Measurements from ENCODE around the gene PTPRN2. TPM values are rescaled to one million over a fixed set of nuclear protein-coding genes. Genes with fewer than 3 reads are reported as not detected.

PTPRN2 gene
- total and polyA plus RNA-seq, 9 of the 15 experiments (the other 6 are each of a cell fraction or from before 2014, with no cell fraction given) = not detected

DNA sequence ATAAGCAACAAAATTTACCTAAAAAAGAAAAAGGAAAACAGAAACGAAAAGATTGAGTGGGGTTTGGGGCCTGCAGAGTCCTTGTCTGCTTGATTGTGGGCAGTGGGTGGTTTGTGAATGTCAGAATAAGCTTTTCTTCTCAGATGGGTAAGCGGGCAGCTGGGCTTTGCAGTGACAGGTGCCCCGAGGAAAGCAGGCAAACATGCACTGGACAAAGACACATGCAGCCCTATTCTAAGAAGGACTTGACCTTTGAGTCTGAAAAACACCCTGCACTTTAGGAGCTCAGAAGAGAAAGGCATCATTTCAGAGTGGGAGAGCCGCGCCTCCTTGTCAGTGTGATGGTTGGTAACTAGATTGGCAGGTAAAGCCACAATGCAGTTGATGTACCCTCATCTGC is 562.7 kb downstream of the PTPRN2 start:
- in situ Hi-C loops (cut with MboI) (no loop called here), intact Hi-C loops (cut with micrococcal nuclease) (no loop called here)
- H3K4me3 ChIP-seq = no peak overlapping the region
- no peak overlapping the region for H3K27ac ChIP-seq (ENCODE audit: extremely low read depth, low read depth, low read length)
- POLR2A ChIA-PET = no interaction called here
- no peaks in the 10 kb centered on the region for H3K79me2 ChIP-seq (ENCODE audit: control insufficient read depth, insufficient read depth, low read length)
- TF ChIP-seq RAD21 (CRISPR knock-in tag; conservative IDR thresholded peaks at IDR 0.05 in 1 of 2, IDR thresholded peaks at IDR 0.05 in 1 of 2) (no peak), NFIC (IDR thresholded peaks at IDR 0.05) (no peak), SRSF7 (optimal IDR thresholded peaks at IDR 0.05; ENCODE audit: low read depth, low read length) (no peak), ZNF561 (CRISPR knock-in tag; conservative IDR thresholded peaks at IDR 0.05) (no peak), SP1 (CRISPR knock-in tag; IDR thresholded peaks at IDR 0.05) (no peak)
- H3K4me2 ChIP-seq (ENCODE audit: insufficient read depth, low read length) = no peak overlapping the region
- BruUV-seq (replicated peaks) = no TSS peak
- H2AFZ ChIP-seq (ENCODE audit: low read depth, low read length) = no peak overlapping the region
- H3K4me1 ChIP-seq (replicated peaks in 1 of 2; ENCODE audit: control insufficient read depth in 2 of 2, insufficient read depth in 2 of 2, low read length in 2 of 2) = no peaks in the 10 kb centered on the region
- 0% methylated on average over 5 of the region's 5 CpGs for WGBS (ENCODE audit: insufficient coverage, low coverage, missing lambda C conversion rate)
- FAIRE-seq = no peak
- no peaks in the 10 kb centered on the region for H3K9me1 ChIP-seq (ENCODE audit: control insufficient read depth, insufficient read depth, low read length)
- peaks cover 7% of the 10 kb centered on the region; the same call in 1 of the 2 replicates for H4K20me1 ChIP-seq (replicated peaks; ENCODE audit: control insufficient read depth, insufficient read depth, low read length)
- H3K9ac ChIP-seq (ENCODE audit: insufficient read depth in 1 of 2, low read depth in 2 of 2, low read length in 2 of 2) = no peak overlapping the region
- H3K9me3 ChIP-seq (replicated peaks; ENCODE audit: control insufficient read depth, insufficient read depth, low read depth, low read length) = no peaks in the 10 kb centered on the region
- no peaks in the 10 kb centered on the region for H3K36me3 ChIP-seq (ENCODE audit: control insufficient read depth, insufficient read depth, low read length)
- no peak for ATAC-seq
- DNase-seq (ENCODE audit: extremely low read depth in 1 of 4, low spot score in 3 of 4) = no peak
- CTCF ChIA-PET (ENCODE audit: low intra/inter-chr PET ratio) = no interaction called here
- peaks cover 53 to 91% of the 10 kb centered on the region in 2 experiments for H3K27me3 ChIP-seq (ENCODE audit: control insufficient read depth in 2 of 2, insufficient read depth in 2 of 2, low read length in 2 of 2)

GRCh38 chr7:158024351-158024715 is 563.3 kb downstream of the PTPRN2 start:
- ChIA-PET POLR2A (interaction anchor here (0.7 kb wide), 1 partner anchor 166 kb away, joined by 3 read pairs; no protein-coding TSS in a partner anchor), CTCF (ENCODE audit: low intra/inter-chr PET ratio) (no interaction called here)
- no peak overlapping the region for H2AFZ ChIP-seq (ENCODE audit: low read depth, low read length)
- peaks cover 52 to 91% of the 10 kb centered on the region in 2 experiments for H3K27me3 ChIP-seq (ENCODE audit: control insufficient read depth in 2 of 2, insufficient read depth in 2 of 2, low read length in 2 of 2)
- ATAC-seq (no peak), FAIRE-seq (no peak), DNase-seq (ENCODE audit: extremely low read depth in 1 of 4, low spot score in 3 of 4) (no peak)
- intact Hi-C loops (cut with micrococcal nuclease) = no loop called here
- no peaks in the 10 kb centered on the region for H3K9me1 ChIP-seq (ENCODE audit: control insufficient read depth, insufficient read depth, low read length)
- no peak overlapping the region for H3K27ac ChIP-seq (ENCODE audit: extremely low read depth, low read depth, low read length)
- H3K79me2 ChIP-seq (ENCODE audit: control insufficient read depth, insufficient read depth, low read length) = no peaks in the 10 kb centered on the region
- H3K9me3 ChIP-seq (replicated peaks; ENCODE audit: control insufficient read depth, insufficient read depth, low read depth, low read length) = no peaks in the 10 kb centered on the region
- BruUV-seq (replicated peaks) = no TSS peak
- H4K20me1 ChIP-seq (replicated peaks; ENCODE audit: control insufficient read depth, insufficient read depth, low read length) = peaks cover 7% of the 10 kb centered on the region; the same call in 1 of the 2 replicates
- whole genome bisulfite sequencing (ENCODE audit: insufficient coverage, low coverage, missing lambda C conversion rate) = 1% methylated on average over 6 of the region's 6 CpGs
- H3K4me3 ChIP-seq = no peak overlapping the region
- H3K9ac ChIP-seq (ENCODE audit: insufficient read depth in 1 of 2, low read depth in 2 of 2, low read length in 2 of 2) = no peak overlapping the region
- no peaks in the 10 kb centered on the region for H3K36me3 ChIP-seq (ENCODE audit: control insufficient read depth, insufficient read depth, low read length)
- no peaks in the 10 kb centered on the region for H3K4me1 ChIP-seq (replicated peaks in 1 of 2; ENCODE audit: control insufficient read depth in 2 of 2, insufficient read depth in 2 of 2, low read length in 2 of 2)
- TF ChIP-seq SIX5 (IDR thresholded peaks at IDR 0.05; ENCODE audit: borderline replicate concordance in 1 of 2, insufficient read depth in 1 of 2, low read depth in 1 of 2, low read length in 2 of 2) (no peak), ZBTB11 (CRISPR knock-in tag; IDR thresholded peaks at IDR 0.05) (no peak), FOXJ3 (CRISPR knock-in tag; IDR thresholded peaks at IDR 0.05) (no peak), MIER1 (IDR thresholded peaks at IDR 0.05; ENCODE audit: low read depth) (no peak), PRPF4 (IDR thresholded peaks at IDR 0.05; ENCODE audit: insufficient read depth, low read depth, low read length, poor library complexity, severe bottlenecking) (no peak), ZNF263 (CRISPR knock-in tag; IDR thresholded peaks at IDR 0.05; ENCODE audit: borderline replicate concordance) (no peak), SAFB2 (IDR thresholded peaks at IDR 0.05; ENCODE audit: borderline replicate concordance, low read depth, low read length, severe bottlenecking) (no peak), TSC22D4 (tag; IDR thresholded peaks at IDR 0.05) (no peak)
- in situ Hi-C loops (cut with MboI) = no loop called here
- no peak overlapping the region for H3K4me2 ChIP-seq (ENCODE audit: insufficient read depth, low read length)
